Islet of Langerhans (tissue), 1 donor: ENCODE data around the gene PGBD5.

Source experiments
- FAIRE-seq: peaks from one replicate; lab custom pipeline; 2011; peaks lifted over from hg19 to GRCh38; lab: Jason Lieb, UNC

PGBD5 gene

GRCh38 chr1:230376296-230376695 is 49.8 kb downstream of the PGBD5 start:
- no peak for FAIRE-seq

GRCh38 chr1:230375780-230376179 is 50.4 kb downstream of the PGBD5 start:
- FAIRE-seq: no peak

DNA sequence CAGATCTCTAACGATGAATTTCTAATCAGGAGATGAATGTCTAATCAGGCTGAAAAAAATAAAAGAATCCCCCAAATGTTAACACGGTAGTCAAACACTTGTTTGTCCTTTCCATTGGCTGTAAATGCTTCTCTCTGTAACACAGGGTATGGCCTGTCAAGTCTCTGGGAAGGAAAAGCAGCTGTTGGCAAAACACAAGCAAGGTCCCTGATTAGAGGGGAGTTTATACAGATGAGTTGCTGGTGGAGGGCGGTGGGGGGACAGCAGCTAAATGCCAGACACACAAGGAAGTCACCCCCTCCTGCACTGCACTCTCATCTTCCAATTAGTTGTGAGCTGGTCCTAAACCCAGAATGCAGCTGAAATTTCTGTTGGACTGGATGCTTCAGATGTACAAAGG is 51.0 kb downstream of the PGBD5 start:
- FAIRE-seq: no peak

- FAIRE-seq: peak; percentile 88
Observed at GRCh38 chr1:230371923-230372703, 54.0 kb downstream of the PGBD5 start.

DNA sequence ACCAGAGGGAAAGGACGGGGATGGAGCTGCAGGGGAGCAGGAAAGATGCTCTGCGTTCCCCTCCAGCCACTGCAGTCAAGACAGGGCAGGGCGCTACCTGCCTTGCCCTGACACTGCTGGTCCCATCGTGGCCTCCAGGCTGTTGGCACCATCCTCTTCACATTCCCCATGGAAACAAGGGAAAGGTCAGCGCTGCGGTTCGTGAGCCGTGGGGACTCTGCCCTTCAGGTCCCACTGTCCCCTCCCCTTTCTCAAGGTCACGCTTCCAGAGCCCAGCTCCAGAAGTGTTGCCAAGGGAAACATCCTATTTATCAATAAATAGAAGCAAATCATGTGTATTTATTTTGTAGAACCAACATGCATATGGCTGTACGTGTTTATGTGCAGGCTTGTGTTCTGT is 56.0 kb downstream of the PGBD5 start:
- no peak for FAIRE-seq

- FAIRE-seq: no peak
Observed at GRCh38 chr1:230368871-230369270, 57.3 kb downstream of the PGBD5 start.

DNA sequence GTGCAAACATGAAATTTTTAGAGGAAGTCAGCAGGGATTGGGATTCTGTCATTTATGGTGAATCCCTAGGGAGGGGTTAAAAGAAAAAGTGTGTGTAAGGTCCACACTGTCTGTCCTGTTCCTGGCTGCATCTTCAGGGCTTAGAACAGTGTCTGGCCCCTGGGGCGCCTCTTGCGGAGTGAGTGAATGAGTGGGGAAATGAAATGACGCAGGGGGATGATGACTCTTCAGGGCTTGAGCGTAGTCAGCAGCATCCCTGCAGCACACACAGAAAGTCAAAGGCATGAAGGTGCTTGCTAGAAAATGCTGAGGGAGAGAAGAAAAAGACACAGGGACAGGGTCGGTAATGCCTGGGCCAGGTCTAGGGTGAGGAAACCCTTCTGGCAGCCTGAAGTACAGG is 57.8 kb downstream of the PGBD5 start:
- FAIRE-seq: no peak

GRCh38 chr1:230366504-230366915 is 59.6 kb downstream of the PGBD5 start:
- no peak for FAIRE-seq

DNA sequence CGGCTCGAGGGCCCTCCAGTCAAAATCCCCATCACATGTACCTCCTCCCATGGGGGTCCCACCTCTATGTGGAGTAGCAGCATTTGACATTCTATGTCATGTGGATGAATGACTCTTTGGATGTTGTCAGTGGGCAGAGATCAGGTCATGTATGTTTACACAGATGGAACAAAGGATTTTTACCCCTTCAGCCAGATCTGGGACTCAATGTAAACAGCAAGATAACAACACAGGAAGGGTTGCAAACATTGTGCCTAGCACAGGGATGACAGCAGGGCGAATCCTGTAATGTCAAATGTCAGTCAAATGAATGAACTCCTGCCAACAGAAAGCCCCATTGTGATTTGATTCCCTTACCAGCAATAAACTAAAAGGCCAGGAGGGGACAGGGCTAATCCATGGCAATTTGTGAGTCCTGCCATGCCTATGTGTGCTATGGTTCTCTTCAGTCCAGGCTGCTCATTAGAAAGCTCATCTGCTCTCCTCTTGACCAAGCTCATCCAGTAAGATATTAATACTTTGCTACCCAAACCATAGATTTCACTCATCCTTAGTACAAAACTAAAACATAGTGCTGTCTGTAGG is 60.3 kb downstream of the PGBD5 start:
- FAIRE-seq: no peak

GRCh38 chr1:230362949-230363348 is 63.2 kb downstream of the PGBD5 start:
- no peak for FAIRE-seq

- no peak for FAIRE-seq
Observed at GRCh38 chr1:230361941-230362340, 64.2 kb downstream of the PGBD5 start.

DNA sequence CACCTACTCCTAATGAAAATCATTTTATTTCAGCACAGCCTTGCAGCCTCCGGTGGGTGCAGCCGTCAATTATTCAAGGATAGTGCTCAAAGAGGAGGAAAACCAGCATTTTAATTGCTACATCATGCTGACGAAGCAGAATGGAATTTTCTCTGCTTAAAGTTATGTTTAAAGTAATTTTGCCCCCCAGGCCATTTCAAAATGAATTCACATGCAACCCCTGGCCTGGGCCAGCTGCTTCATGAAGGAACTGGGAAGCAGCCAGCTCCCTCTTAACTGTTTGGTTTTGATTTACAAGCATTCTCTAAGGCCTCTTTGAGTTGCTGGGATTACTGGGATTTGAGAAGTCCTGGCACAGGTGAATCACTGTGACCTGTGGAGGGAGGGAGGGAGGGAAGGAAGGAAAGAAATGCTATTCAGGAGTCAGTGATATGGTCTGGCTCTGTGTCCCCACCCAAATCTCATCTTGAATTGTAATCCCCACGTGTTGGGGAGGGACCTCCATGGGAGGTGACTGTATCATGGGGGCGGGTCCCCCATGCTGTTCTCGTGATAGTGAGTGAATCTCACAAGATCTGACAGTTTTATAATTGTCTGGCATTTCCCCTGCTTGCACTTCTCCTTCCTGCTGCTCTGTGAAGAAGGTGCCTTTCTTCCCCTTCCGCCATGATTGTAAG is 66.0 kb downstream of the PGBD5 start:
- FAIRE-seq: no peak

DNA sequence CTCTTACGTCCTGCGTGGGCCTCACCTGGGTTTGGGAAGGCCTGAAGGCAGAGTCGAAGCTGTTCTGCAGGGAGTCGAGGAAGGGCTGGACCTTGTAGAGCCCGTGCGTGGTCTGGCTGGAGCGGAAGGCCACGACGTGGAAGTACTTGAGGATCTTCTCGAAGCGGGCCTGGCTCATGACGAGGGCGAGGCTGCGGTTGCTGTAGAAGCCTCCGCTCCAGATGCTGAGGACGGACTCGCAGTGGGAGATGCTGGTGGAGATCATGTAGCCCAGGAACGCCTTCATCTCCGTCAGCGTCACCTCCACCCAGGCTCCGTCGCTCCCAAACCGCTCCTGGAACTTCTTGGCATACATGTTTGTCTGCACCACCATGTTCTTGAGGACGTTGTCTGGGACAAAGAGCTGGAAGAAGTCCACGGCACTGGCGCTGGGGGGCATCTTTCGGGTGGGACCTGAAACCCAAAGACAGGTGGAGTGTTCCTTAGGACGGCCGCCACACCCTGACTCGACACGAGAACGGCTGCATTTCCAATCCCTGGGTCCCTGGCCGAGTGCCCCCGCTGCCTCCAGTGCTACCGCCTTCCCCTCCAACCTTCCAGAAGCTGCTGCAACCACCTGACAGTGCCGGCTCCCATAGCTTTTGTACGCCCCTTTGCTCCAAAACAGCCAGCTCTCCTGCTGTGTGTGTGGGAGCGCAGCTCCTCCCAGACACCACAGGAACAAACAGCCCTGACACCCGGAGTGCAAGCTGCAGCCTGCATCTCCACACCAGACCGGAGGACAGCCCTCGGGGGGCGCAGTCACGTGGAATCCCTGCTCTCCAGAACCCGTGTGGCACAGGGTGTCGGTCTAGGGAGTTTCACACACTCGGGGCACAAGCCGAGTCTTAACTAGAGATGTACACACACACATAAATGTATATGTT is 69.0 kb downstream of the PGBD5 start:
- no peak for FAIRE-seq

DNA sequence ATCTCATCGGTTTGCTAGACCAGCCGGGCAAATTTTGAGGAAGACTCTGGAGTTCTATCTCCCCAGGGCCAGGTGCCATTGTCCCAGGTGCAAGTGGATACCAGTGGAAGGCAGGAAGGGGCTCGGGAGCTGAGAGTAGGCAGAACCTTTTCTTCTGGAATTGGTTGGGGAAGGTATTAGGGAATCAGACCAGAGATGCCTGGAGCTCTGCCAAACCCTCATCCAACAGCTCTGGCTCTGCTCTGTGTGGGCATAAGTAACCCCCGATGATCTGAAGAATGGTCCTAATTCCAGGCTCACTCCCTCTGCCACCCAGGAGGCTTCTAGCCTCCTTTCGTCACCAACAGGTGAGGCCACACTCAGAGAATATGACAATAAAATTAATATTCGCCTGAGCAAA is 69.9 kb downstream of the PGBD5 start:
- FAIRE-seq: no peak

GRCh38 chr1:230355594-230355993 is 70.5 kb downstream of the PGBD5 start:
- no peak for FAIRE-seq

DNA sequence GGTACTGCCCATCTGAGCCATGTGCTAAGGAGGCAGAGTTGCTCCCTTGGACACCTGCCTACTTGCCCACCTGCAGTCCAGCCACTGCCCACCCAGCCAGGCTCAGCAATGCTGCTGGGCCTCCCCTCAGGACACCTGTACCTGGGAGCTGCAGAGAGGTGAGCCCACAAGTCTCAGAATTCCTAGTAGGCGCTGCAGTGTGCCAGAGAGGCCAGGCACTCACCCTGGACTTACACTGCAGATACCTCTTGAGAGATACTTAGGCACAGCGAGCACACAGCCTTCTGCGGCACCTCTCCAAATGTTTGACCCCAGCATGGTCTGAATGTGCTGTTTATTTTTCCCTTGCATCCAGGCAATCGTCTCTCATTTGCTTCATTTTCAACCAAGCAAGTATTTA is 71.0 kb downstream of the PGBD5 start:
- FAIRE-seq: no peak

DNA sequence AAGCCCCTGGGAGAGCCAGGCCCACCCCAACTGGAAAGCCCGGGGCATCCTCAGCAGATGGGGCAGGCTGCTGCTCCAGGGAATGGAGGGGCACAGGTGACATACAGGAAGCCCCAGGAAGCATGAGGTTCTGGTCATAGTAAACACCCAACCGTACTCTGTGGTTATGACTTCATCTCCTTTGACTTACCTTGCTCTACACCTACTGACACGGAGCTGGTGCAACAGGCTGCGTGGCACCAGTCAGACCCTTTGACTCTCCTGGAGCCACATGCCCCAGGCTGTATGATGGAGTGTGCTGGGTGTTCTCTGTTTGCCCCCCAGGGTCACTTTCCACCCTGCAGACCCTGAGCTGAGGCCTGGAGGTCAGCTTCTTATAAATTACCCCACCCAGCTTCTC is 72.1 kb downstream of the PGBD5 start:
- no peak for FAIRE-seq

GRCh38 chr1:230352537-230352936 is 73.6 kb downstream of the PGBD5 start:
- no peak for FAIRE-seq

- FAIRE-seq: no peak
Observed at GRCh38 chr1:230351983-230352382, 74.1 kb downstream of the PGBD5 start.

- FAIRE-seq: no peak
Observed at GRCh38 chr1:230351514-230351913, 74.6 kb downstream of the PGBD5 start.

- FAIRE-seq: no peak
Observed at GRCh38 chr1:230350208-230350921, 75.8 kb downstream of the PGBD5 start.

- FAIRE-seq: no peak
Observed at GRCh38 chr1:230349020-230349393, 77.1 kb downstream of the PGBD5 start.
